Activated T-cell treated with anti-CD3 and anti-CD28 coated beads, Interleukin-2, amount 50 U/mL, for 24 hours (primary cell): ENCODE measurements around the gene C2orf78.
"Not testable (repeated sequence)": the region's sequence is repeated elsewhere in the genome, so short reads cannot be mapped to it uniquely, and the experiment has no call there.

ENCODE experiments used
- DNase-seq: peaks from one replicate; pipeline ENCODE4 v3.0.0-alpha.2; 2020
- H3K27ac Mint-ChIP-seq: 2 replicates; pipeline ENCODE4 v1.8.0; 2020; ENCODE audit warnings: mild to moderate bottlenecking, mixed read lengths
- H3K27me3 Mint-ChIP-seq: 2 replicates; pipeline ENCODE4 v1.8.0; 2020; ENCODE audit warnings: mixed read lengths
- H3K36me3 Mint-ChIP-seq: 2 replicates; pipeline ENCODE4 v1.8.0; 2020; ENCODE audit warnings: low read depth, mixed read lengths
- H3K4me1 Mint-ChIP-seq: 2 replicates; pipeline ENCODE4 v1.8.0; 2020; ENCODE audit warnings: low read depth, mixed read lengths
- H3K4me3 Mint-ChIP-seq: 2 replicates; pipeline ENCODE4 v1.8.0; 2020; ENCODE audit warnings: mild to moderate bottlenecking, moderate library complexity, mixed read lengths
- H3K9me3 Mint-ChIP-seq: 2 replicates; pipeline ENCODE4 v1.8.0; 2020; ENCODE audit warnings: mixed read lengths

C2orf78 gene

GRCh38 chr2:73783883-73784282, at the start of gene C2orf78:
TSS of gene C2orf78 (plus strand) at chr2:73784183. CDS start at chr2:73784310, 127 bp downstream.
- DNase-seq, H3K4me1 Mint-ChIP-seq, H3K27me3 Mint-ChIP-seq, H3K27ac Mint-ChIP-seq, H3K9me3 Mint-ChIP-seq, H3K4me3 Mint-ChIP-seq: not testable (repeated sequence)
- H3K36me3 Mint-ChIP-seq: peaks cover 10% of the 10 kb centered on the region

- peaks cover 22% of the 10 kb centered on the region for H3K4me1 Mint-ChIP-seq
- peaks cover 7% of the 10 kb centered on the region for H3K9me3 Mint-ChIP-seq
- H3K27ac Mint-ChIP-seq: peak overlapping the region; percentile 91
- H3K27me3 Mint-ChIP-seq: no peaks in the 10 kb centered on the region
- H3K4me3 Mint-ChIP-seq: peak overlapping the region; percentile 93
- DNase-seq: no peak
- H3K36me3 Mint-ChIP-seq: peaks cover 55% of the 10 kb centered on the region
These were observed 47.6 kb upstream of the C2orf78 start for GRCh38 chr2:73736378-73736777.

- Mint-ChIP-seq H3K36me3 (peaks cover 55% of the 10 kb centered on the region), H3K9me3 (peaks cover 7% of the 10 kb centered on the region), H3K4me1 (peaks cover 22% of the 10 kb centered on the region), H3K27ac (peak within 1 kb of the TSS; percentile 91), H3K4me3 (peak within 1 kb of the TSS; percentile 93), H3K27me3 (no peaks in the 10 kb centered on the region)
- peak; percentile 96 for DNase-seq
These were observed 46.9 kb upstream of the C2orf78 start, which contains the start of gene TPRKB for GRCh38 chr2:73736855-73737779. TSS of gene TPRKB (minus strand) at chr2:73737345. CDS start at chr2:73734569, 2,776 bp downstream.

GRCh38 chr2:73739101-73739500, 44.9 kb upstream of the C2orf78 start:
- H3K9me3 Mint-ChIP-seq: peaks cover 7% of the 10 kb centered on the region
- no peak for DNase-seq
- peaks cover 22% of the 10 kb centered on the region for H3K4me1 Mint-ChIP-seq
- H3K36me3 Mint-ChIP-seq: peaks cover 44% of the 10 kb centered on the region
- no peak overlapping the region for H3K27ac Mint-ChIP-seq
- H3K4me3 Mint-ChIP-seq: no peak overlapping the region
- no peaks in the 10 kb centered on the region for H3K27me3 Mint-ChIP-seq

GRCh38 chr2:73740767-73741166, 43.2 kb upstream of the C2orf78 start:
- H3K9me3 Mint-ChIP-seq: peaks cover 7% of the 10 kb centered on the region
- peaks cover 16% of the 10 kb centered on the region for H3K4me1 Mint-ChIP-seq
- no peaks in the 10 kb centered on the region for H3K27me3 Mint-ChIP-seq
- no peak overlapping the region for H3K27ac Mint-ChIP-seq
- peaks cover 51% of the 10 kb centered on the region for H3K36me3 Mint-ChIP-seq
- DNase-seq: no peak
- no peak overlapping the region for H3K4me3 Mint-ChIP-seq

GRCh38 chr2:73746015-73746876, 37.7 kb upstream of the C2orf78 start:
- Mint-ChIP-seq H3K27ac (no peak overlapping the region), H3K9me3 (no peaks in the 10 kb centered on the region), H3K36me3 (peaks cover 82% of the 10 kb centered on the region), H3K27me3 (no peaks in the 10 kb centered on the region), H3K4me1 (peaks cover 13% of the 10 kb centered on the region), H3K4me3 (no peak overlapping the region)
- DNase-seq: no peak

GRCh38 chr2:73746877-73747208, 37.1 kb upstream of the C2orf78 start:
- peaks cover 13% of the 10 kb centered on the region for H3K4me1 Mint-ChIP-seq
- H3K36me3 Mint-ChIP-seq: peaks cover 79% of the 10 kb centered on the region
- no peak for DNase-seq
- H3K27me3 Mint-ChIP-seq: no peaks in the 10 kb centered on the region
- H3K4me3 Mint-ChIP-seq: no peak overlapping the region
- H3K9me3 Mint-ChIP-seq: no peaks in the 10 kb centered on the region
- H3K27ac Mint-ChIP-seq: no peak overlapping the region

- Mint-ChIP-seq H3K27ac (no peak overlapping the region), H3K27me3 (no peaks in the 10 kb centered on the region), H3K4me3 (no peak overlapping the region), H3K9me3 (no peaks in the 10 kb centered on the region), H3K36me3 (peaks cover 89% of the 10 kb centered on the region), H3K4me1 (peaks cover 13% of the 10 kb centered on the region)
- no peak for DNase-seq
These were observed 34.7 kb upstream of the C2orf78 start for GRCh38 chr2:73749314-73749713.

GRCh38 chr2:73754332-73754731, 29.7 kb upstream of the C2orf78 start:
- DNase-seq, H3K27ac Mint-ChIP-seq, H3K4me3 Mint-ChIP-seq, H3K27me3 Mint-ChIP-seq, H3K9me3 Mint-ChIP-seq, H3K4me1 Mint-ChIP-seq: not testable (repeated sequence)
- peaks cover 87% of the 10 kb centered on the region for H3K36me3 Mint-ChIP-seq

- Mint-ChIP-seq H3K36me3 (peaks cover 89% of the 10 kb centered on the region), H3K27me3 (no peaks in the 10 kb centered on the region), H3K27ac (no peak overlapping the region), H3K4me3 (no peak overlapping the region), H3K4me1 (no peaks in the 10 kb centered on the region), H3K9me3 (no peaks in the 10 kb centered on the region)
- DNase-seq: no peak
These were observed 24.7 kb upstream of the C2orf78 start for GRCh38 chr2:73759285-73759764.

- no peaks in the 10 kb centered on the region for H3K4me1 Mint-ChIP-seq
- H3K36me3 Mint-ChIP-seq: peaks cover 89% of the 10 kb centered on the region
- DNase-seq: no peak
- no peaks in the 10 kb centered on the region for H3K27me3 Mint-ChIP-seq
- no peaks in the 10 kb centered on the region for H3K9me3 Mint-ChIP-seq
- no peak overlapping the region for H3K27ac Mint-ChIP-seq
- no peak overlapping the region for H3K4me3 Mint-ChIP-seq
These were observed 24.1 kb upstream of the C2orf78 start for GRCh38 chr2:73759904-73760303.

- no peaks in the 10 kb centered on the region for H3K27me3 Mint-ChIP-seq
- peaks cover 92% of the 10 kb centered on the region for H3K36me3 Mint-ChIP-seq
- no peaks in the 10 kb centered on the region for H3K4me1 Mint-ChIP-seq
- H3K27ac Mint-ChIP-seq: no peak overlapping the region
- no peak for DNase-seq
- no peak overlapping the region for H3K4me3 Mint-ChIP-seq
- H3K9me3 Mint-ChIP-seq: no peaks in the 10 kb centered on the region
These were observed 21.4 kb upstream of the C2orf78 start for GRCh38 chr2:73762571-73762970.

GRCh38 chr2:73764945-73765344, 19.0 kb upstream of the C2orf78 start:
- Mint-ChIP-seq H3K36me3 (peaks cover 92% of the 10 kb centered on the region), H3K27me3 (no peaks in the 10 kb centered on the region), H3K27ac (no peak overlapping the region), H3K4me3 (no peak overlapping the region), H3K9me3 (no peaks in the 10 kb centered on the region), H3K4me1 (peaks cover 9% of the 10 kb centered on the region)
- no peak for DNase-seq

GRCh38 chr2:73766349-73766748, 17.6 kb upstream of the C2orf78 start:
- Mint-ChIP-seq H3K4me1 (peaks cover 13% of the 10 kb centered on the region), H3K4me3 (no peak overlapping the region), H3K27me3 (no peaks in the 10 kb centered on the region), H3K36me3 (peaks cover 92% of the 10 kb centered on the region), H3K27ac (no peak overlapping the region), H3K9me3 (no peaks in the 10 kb centered on the region)
- no peak for DNase-seq
